ENCODE results near the gene MACROD2.

The MACROD2 gene

DNA sequence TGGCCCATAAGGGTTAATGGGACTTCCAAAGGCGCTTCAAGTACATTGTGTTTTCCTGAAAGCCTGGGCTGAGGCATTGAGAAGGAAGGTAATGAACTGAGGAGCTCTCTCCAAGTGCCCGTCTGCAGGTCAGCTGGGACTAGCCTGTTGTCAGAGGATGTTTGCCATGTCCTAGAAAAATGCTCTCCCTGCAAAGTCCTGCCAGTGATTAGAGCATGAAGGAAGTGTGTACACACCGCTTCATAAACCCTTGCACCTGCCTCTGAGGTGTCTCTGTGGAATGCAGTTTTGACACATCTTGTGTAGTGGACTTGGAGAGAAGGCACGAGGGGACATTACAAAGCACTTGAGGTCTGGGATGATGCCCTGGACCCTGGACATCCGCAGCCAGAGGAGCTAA lies 2071.3 kb downstream of the MACROD2 start:
- ChIA-PET POLR2A (no interaction called here), CTCF (no interaction called here)
- TF ChIP-seq, protein P1, sequence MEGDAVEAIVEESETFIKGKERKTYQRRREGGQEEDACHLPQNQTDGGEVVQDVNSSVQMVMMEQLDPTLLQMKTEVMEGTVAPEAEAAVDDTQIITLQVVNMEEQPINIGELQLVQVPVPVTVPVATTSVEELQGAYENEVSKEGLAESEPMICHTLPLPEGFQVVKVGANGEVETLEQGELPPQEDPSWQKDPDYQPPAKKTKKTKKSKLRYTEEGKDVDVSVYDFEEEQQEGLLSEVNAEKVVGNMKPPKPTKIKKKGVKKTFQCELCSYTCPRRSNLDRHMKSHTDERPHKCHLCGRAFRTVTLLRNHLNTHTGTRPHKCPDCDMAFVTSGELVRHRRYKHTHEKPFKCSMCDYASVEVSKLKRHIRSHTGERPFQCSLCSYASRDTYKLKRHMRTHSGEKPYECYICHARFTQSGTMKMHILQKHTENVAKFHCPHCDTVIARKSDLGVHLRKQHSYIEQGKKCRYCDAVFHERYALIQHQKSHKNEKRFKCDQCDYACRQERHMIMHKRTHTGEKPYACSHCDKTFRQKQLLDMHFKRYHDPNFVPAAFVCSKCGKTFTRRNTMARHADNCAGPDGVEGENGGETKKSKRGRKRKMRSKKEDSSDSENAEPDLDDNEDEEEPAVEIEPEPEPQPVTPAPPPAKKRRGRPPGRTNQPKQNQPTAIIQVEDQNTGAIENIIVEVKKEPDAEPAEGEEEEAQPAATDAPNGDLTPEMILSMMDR (IDR thresholded peaks at IDR 0.05; ENCODE audit: control extremely low read depth, extremely low read depth, low read depth, missing control alignments) = no peak
- no peak for DNase-seq (ENCODE audit: extremely low spot score)

DNA sequence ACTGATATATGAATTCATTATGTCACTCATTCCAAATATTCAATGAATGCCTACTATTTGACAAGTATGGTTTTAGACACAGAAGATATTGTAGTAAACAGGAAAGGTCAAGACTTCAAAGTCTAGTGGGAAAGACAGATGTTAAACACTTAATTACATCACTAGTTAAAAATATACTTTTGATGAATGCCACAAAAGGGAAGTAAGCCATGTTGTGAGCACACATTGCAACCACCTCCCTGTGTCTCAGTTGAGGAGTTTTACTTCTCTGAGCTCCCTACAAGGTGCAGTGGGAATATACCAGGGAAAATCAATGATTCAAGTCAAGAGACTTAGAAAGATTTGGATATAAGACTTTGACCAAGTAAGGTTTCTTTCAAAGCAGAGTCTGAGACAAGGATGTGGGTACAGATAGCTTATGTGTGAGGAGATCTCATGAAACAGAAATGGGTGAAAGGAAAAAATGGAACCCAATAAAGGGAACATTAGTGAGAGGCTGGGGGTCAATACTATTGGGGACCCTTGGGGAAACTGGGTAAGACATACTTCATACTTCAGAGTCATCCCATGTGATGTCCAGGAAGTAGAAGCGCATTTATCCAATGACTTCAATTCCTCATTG lies 2074.2 kb downstream of the MACROD2 start:
- POLR2A ChIA-PET = no interaction called here
- peak; percentile 24 for DNase-seq (ENCODE audit: extremely low spot score)

GRCh38 chr20:16072220-16072619 lies 2076.9 kb downstream of the MACROD2 start:
- TF ChIP-seq, protein P1 (IDR thresholded peaks at IDR 0.05; ENCODE audit: control extremely low read depth, extremely low read depth, low read depth, missing control alignments) = no peak
- no peak for DNase-seq (ENCODE audit: extremely low spot score)
- ChIA-PET CTCF (no interaction called here), POLR2A (no interaction called here)

More for the DNA sequence above, 2074.2 kb downstream of the MACROD2 start:
- TF ChIP-seq, protein P1 (IDR thresholded peaks at IDR 0.05; ENCODE audit: control extremely low read depth, extremely low read depth, low read depth, missing control alignments) = no peak
- CTCF ChIA-PET = interaction anchor here (1.0 to 1.4 kb wide), 3 partner anchors 8 to 47 kb away, joined by 3 to 7 read pairs (median 4); no protein-coding TSS in a partner anchor

GRCh38 chr20:16078172-16078898 lies 2083.0 kb downstream of the MACROD2 start:
- CTCF ChIA-PET = interaction anchor here (1.0 to 2.0 kb wide), 2 partner anchors 10 to 22 kb away, joined by 3 to 7 read pairs; no protein-coding TSS in a partner anchor

GRCh38 chr20:16081421-16081820 lies 2086.1 kb downstream of the MACROD2 start:
- TF ChIP-seq, protein P1 (IDR thresholded peaks at IDR 0.05; ENCODE audit: control extremely low read depth, extremely low read depth, low read depth, missing control alignments) = no peak
- POLR2A ChIA-PET = interaction anchor here (0.6 kb wide), 1 partner anchor 183 kb away, joined by 3 read pairs; no protein-coding TSS in a partner anchor
- DNase-seq (ENCODE audit: extremely low spot score) = no peak
- CTCF ChIA-PET = interaction anchor here (1.9 kb wide), 1 partner anchor 12 kb away, joined by 4 read pairs; no protein-coding TSS in a partner anchor

More at GRCh38 chr20:16078172-16078898, 2083.0 kb downstream of the MACROD2 start:
- POLR2A ChIA-PET = no interaction called here
- TF ChIP-seq, protein P1 (IDR thresholded peaks at IDR 0.05; ENCODE audit: control extremely low read depth, extremely low read depth, low read depth, missing control alignments) = no peak
- DNase-seq (ENCODE audit: extremely low spot score) = no peak

DNA sequence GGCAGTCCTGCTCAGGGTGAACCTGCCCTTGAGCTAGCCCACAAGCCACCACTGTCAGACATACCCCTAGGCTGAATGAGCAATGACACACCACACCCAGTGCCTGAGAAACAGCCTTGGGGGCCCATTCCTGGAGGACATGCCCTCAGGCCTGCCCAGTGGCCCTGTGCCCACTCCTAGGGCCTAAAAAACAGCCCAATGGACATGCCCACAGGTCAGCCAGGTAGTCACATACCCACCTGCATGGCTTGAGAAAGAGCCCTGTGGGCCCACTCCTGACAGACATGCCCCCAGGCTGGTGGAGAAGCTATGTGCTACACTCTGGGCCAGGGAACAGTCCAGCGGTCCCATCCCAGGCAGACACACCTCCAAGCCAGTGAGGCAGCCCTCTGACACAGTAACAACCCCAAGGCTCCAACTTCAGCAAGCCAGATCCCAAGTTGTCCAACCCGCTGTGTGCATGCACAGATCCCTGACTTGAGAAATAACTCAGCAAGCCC lies 2086.8 kb downstream of the MACROD2 start:
- CTCF ChIA-PET = interaction anchor here (1.9 kb wide), 1 partner anchor 13 kb away, joined by 4 read pairs; no protein-coding TSS in a partner anchor
- POLR2A ChIA-PET = no interaction called here
- TF ChIP-seq, protein P1 (IDR thresholded peaks at IDR 0.05; ENCODE audit: control extremely low read depth, extremely low read depth, low read depth, missing control alignments) = no peak
- no peak for DNase-seq (ENCODE audit: extremely low spot score)
